ENCODE results near the gene OR51G2.
"Not testable (repeated sequence)": the region's sequence is repeated elsewhere in the genome, so short reads cannot be mapped to it uniquely, and the experiment has no call there.

Gene OR51G2, protein sequence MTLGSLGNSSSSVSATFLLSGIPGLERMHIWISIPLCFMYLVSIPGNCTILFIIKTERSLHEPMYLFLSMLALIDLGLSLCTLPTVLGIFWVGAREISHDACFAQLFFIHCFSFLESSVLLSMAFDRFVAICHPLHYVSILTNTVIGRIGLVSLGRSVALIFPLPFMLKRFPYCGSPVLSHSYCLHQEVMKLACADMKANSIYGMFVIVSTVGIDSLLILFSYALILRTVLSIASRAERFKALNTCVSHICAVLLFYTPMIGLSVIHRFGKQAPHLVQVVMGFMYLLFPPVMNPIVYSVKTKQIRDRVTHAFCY

DNA sequence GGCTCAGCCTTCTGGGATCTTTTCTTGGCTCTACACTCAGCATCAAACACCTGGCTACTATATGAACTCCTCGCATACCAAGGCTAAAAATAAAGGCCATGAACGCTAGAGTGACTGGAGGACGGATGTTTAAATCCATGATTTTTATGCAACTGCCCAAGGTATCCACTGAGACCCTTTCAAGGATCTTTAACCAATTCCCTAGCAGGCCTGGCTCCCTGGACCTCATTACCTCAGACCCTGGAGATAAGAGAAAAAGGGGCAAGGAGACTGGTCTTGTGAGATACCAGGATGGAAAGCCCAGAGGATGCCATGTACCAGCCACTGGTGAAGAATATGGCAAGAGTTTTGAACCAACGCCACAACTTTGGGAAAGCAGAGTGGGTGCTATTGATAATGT, at the start of gene OR51G2:
Gene OR51G2, minus strand, starts transcription at position 101 of the 400 bp plus-strand sequence. CDS start 3,687 bp downstream, outside the sequence.
- no peak for DNase-seq

DNA sequence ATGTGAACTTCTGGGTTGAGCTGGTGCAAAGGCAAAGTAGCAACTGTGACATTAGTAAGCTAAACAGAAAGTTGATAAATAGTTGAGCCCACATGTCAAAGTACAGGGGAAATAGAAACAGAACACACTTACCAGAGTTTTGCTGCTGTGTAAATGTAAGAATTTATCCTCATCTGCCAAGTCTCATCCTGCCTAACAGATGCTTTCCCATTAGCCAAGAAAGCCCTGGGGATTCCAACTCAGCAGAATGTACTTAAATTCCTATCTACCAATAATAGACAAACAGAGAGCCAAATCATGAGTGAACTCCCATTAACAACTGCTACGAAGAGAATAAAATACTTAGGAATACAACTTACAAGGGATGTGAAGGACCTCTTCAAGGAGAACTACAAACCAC, 43.7 kb upstream of the OR51G2 start:
- DNase-seq: no peak

DNA sequence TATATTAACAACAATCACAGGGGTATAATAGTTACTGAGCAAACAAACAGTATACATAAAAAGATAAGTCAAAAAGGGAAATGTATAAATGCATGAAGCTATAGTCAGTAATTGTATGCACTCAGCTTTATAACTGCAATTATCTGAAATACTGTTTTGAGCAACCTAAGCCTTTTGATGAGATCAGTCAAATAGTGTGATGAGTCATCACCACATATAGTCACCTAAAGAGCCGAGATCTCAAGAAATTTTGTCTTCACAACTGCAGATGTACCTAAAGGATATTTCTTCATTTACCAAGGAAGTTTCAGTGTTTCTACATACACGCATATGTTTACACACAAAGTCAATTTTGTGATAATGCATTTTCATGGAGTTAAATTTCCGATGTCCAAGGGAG, 41.7 kb upstream of the OR51G2 start:
- no peak for DNase-seq

DNA sequence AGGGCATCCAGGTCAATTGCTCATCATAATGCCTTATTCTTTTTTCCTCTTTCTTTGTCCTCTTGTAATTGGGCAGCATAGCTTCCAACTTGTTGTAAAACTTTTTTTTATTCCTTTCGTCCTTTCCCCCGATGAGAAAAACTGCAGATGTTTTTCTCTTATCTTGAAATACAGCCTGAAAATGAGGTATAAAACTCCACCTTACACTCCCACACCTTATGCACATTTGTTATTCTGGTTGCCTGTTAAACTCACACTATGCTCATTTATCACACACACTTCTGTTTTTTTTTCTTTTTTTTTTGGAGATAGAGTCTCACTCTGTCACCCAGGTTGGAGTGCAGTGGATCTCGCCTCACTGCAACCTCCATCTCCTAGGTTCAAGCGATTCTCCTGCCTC, 38.2 kb upstream of the OR51G2 start:
- DNase-seq: no peak

DNA sequence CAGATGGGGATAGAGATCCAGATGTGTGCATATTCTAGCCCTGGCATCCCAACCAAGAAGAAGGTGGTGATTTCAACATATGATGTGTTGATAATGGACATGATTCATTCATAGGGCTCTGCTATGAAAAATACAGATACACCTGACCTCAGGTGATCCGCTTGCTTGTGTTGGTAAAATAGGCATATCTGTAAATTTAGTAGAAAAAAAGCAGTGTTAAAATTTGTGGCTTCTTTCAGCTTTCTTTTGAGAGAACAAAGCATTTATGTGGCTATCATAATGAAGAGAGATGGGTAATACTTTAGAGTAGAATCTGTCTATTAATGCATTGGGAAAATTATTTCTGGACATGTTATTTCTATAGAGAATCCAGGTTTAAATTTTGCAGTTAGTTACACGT, 36.5 kb upstream of the OR51G2 start, which contains the start of gene OR51A2:
Gene OR51A2, minus strand, starts transcription at position 101 of the 400 bp plus-strand sequence. Its CDS starts 0 bp downstream, at position 101.
- not testable (repeated sequence) for DNase-seq

DNA sequence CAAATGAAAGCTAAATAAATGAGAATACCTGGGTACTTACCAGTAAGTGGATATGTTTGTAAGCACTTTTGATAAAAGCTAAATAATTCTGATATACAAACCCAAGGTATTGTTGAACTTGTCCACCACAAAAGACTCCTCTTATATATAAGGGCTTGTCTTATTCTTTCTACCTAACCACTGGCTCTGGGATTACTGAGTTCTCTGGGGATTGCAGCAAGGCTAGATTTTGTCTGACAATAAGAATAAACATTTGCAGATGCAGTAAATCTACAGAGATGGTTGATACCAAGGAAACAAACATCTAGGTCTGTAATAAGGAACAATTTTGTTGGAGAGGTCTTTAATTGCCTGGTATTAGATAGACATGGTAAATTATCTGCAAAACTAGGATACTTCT, 28.4 kb upstream of the OR51G2 start, which contains the start of gene OR51A4:
Gene OR51A4, minus strand, starts transcription at position 101 of the 400 bp plus-strand sequence. CDS start 505 bp downstream, outside the sequence.
- DNase-seq: no peak

DNA sequence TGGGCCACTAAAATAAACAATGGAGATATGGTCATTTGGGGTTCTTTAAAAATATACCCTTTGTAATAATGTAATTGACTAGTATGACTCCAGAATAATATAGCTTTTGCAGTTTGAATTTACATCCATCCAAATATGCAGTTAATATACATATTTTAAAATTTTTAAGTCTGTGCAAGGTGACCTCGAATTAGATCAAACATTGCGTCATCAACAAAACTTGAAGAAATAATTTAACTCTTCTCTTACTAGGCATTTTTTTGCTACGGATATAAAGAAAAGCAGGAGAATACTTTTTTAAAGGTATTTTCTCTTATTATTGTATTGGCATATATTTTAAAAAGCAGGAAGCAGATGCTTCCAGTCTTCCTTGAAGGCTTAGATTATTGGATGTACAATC, 17.6 kb upstream of the OR51G2 start:
- no peak for DNase-seq

DNA sequence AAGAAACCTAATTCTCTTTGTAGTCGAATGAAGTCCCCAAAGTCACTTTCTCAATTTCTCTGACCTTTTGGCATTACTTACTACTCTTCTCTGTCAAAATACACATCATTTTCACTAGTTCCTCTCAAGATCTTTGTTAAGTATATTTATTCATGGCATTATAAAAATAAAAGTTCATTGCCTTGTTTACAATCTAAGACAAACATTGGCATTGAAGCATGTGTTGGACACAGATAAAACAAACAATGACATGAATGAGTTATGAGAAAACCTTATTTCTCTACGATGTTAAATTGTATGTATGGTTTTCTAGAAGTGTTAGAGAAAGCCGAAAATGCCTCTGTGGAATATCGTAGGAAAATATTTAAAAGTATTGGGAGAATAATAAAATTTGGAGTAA, 13.6 kb upstream of the OR51G2 start:
- no peak for DNase-seq

DNA sequence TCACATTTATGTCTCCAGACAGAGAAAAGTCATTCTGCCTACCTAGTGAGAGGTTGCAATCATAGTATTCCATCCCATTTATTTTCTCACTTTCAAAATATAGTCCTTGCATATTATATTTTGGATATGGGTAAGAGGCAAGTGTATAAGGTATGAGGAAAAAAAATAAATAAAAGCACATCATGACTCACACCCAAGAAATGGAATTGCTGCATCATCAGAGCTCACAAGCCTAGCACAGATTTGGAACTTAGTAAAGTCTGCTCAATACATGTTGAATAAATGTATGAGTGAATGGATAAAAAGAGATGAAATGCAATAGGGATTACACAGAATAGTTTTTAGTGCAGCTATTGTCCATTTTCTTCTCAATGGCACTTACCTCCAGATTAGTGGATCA, 7.5 kb upstream of the OR51G2 start:
- DNase-seq: no peak

DNA sequence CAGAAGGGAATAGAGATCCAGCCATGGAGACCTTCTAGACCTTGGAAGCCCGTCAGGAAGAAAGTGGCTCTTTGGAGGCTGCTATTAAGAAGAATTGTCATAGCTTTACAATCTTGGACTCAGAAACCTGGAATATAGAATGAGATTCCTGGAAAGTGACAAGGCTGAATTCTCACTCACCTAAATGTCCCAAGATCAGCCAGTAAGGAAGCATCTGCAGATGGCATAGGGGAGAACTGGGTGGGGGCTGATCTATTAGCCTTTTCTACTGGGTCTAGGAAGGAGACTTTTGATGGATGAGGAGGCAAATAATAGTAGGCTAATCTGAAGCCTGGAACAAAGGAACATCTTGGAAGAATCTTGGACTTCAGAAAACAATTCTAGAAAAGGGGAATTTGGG, 5.1 kb upstream of the OR51G2 start, which contains the start of gene OR51G1:
Gene OR51G1, minus strand, starts transcription at position 101 of the 400 bp plus-strand sequence. Its CDS starts 0 bp downstream, at position 101.
- no peak for DNase-seq

DNA sequence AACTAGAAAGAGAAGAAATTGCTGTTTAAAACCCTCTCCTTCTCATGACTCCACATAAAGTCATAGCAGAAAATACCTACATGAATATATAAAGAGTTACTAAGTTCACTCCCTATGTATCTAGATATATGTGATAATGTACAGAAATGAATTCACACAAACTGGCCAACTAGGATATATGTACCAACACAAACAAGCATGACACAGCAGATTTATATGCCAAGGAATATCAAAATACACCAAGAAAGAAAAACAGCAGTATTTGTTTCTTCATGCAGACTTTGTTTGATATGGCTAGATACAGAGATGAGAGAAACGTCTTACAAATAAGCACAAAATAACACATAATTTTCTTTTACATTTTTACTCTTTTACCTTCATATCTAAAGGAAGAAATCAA, 3.2 kb upstream of the OR51G2 start:
- no peak for DNase-seq

DNA sequence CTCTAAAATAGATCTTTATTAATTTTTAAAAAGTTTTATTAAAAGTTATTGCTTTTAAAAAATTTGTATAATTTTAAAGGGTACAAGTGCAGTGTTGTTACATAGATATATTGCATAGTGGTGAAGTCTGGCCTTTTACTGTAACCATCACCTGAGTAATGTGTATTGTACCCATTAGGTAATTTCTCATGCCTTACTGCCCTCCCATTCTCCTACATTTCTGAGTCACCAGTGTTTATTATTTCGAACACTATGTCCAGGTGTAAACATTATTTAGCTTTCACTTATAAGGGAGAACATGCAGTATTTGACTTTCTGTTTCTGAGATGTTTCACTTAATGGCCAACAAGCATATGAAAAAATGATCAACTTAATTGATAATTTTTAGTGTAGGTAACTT, 2.6 kb upstream of the OR51G2 start:
- DNase-seq: no peak

DNA sequence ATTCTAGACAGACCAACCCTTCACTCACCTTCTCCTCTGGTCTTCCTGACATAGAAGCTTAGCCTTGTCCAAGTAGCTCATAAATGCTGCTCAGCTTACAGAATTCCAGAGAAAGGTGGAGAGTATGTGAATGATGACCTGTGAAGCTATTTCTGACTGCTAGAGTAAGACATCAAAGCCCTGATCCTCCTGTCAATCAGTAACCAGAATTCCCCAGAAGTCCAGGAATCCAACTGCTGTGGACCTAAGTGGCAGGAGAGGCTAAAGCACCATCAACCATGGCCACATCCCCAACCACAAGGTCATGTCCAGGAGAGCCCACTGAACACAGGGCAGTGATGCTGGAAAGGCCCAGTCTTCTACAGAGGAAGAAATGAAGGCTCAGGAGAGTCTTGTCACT, 2.6 kb downstream of the OR51G2 start:
- DNase-seq: no peak

DNA sequence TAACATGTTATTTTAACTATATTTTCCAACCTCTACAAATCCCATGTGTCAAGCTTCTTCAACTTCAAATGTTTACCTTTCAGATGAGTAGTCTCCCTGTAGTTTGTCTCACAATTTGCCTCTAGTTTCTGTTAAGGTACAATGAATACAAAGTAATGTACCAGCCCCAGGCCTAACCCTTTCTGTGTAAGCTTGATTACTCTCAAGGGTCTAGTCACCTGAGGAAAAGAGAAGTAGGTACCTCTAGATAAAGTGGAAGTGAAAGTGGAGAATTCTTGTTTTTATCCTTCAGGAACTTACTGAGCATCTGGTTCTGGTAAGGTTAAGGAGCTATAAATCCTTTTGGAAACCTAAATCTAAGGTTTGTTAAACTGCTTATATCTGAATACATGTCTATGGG, 15.7 kb downstream of the OR51G2 start, which contains the start of gene OR51A7:
Gene OR51A7, plus strand, starts transcription at position 300 of the 400 bp plus-strand sequence. CDS start 3,587 bp downstream, outside the sequence.
- peak; percentile 58 for DNase-seq

DNA sequence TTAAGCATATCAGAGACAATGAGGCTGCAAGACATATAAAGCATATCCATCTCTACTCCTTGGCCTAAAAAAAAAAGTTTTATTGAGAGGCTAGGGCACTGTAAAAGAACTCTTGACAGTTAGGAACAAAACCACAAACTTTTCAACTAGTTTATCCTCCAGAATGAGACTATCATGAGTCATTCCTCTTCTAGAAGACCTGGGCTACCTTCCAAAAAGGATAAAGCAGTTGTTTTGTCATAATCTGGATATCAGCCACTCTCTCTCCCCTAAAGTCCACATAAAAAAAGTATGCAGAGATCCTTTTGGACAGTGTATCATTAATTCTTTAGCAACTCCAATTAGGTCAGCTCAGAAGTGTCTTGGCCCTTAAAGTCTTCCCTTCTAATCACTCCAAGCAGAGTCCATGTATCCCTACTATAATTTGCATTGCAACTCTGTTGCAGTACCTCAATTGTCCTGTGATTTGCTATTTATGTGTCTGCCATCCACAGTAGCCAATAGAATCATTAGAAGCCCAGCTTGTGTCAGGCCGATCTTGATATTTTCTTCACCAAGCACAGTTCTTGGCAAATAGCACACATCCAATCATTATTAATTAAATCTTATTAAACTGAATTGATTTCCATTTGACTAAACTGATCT, 27.0 kb downstream of the OR51G2 start:
- DNase-seq: no peak

DNA sequence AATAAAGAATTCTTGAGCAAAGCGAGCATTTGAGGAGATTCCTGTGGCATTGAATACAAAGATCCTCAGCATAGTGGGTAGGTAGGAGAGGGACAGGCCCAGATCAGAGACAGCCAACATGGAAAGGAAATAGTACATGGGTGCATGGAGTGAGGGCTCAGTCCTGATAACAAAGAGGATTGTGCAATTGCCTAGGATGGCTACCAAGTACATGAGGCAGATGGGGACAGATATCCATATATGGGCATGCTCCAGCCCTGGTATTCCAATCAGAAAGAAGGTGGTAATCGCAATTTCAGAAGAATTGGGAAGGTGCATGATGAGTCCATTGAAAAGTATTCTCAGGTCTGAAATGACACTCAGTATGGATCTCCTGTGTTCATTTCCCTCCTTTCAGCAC, 28.9 kb downstream of the OR51G2 start:
- no peak for DNase-seq

DNA sequence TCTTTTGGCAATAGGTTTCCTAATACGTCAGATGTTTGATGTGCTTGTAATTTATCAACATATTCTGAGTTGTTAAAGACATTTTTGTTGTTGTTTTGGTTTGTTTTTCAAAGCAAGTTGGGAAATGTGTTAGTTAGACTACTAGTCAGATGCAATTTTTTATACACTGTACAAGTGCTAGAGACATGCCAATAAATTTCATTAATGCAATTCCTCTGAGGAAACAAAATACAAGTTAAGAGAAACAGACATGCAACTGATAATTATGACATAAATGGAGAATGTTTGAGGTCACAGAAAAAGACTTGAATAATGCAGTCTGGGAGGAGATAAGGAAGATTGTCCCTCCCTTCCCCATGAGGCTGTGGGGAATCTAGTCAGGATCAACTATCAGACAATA, 31.6 kb downstream of the OR51G2 start:
- DNase-seq: no peak

DNA sequence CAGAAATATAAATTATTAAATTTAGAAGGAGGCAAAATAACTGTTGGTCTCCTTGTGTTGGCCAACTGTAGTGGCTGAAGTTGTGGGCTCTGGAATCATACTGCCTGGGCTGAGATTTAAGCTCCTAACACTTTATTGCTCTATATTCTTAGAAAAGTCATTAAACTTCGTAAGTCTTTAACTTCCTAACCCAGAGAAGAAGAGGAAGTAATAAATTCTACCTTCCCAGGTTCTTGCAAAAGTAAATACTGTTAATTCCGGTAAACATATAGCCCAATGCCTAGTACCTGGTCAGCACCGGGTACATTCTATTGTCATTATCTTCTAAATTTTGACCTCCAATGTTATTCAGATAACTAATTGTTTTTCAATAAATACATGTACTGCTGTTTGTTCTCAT, 33.0 kb downstream of the OR51G2 start:
- no peak for DNase-seq

DNA sequence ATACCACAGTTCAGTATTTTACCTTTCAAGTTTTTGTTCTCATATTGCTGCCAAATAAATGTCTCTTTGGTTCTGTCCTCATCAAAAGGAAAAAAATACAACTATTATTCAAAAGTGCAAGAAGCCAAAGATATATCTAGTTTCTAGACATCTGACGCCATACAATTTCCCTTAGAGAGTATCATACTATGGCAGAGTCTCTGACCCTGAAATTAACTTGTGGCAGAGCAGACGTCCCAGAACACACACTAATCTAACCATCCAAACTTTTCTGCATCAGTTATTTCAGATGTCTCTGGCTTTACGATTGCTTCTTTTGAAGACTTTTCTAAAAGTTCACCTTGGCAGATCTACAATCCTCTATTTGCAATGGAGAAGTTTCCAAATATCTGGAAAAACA, 34.8 kb downstream of the OR51G2 start:
- DNase-seq: no peak

DNA sequence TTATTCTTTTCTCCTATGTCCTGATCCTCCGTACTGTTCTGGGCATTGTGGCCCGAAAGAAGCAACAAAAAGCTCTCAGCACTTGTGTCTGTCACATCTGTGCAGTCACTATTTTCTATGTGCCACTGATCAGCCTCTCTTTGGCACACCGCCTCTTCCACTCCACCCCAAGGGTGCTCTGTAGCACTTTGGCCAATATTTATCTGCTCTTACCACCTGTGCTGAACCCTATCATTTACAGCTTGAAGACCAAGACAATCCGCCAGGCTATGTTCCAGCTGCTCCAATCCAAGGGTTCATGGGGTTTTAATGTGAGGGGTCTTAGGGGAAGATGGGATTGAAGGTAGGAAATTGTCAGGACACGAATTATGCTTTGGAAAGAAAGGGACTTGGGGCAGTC, 36.6 kb downstream of the OR51G2 start:
- no peak for DNase-seq

DNA sequence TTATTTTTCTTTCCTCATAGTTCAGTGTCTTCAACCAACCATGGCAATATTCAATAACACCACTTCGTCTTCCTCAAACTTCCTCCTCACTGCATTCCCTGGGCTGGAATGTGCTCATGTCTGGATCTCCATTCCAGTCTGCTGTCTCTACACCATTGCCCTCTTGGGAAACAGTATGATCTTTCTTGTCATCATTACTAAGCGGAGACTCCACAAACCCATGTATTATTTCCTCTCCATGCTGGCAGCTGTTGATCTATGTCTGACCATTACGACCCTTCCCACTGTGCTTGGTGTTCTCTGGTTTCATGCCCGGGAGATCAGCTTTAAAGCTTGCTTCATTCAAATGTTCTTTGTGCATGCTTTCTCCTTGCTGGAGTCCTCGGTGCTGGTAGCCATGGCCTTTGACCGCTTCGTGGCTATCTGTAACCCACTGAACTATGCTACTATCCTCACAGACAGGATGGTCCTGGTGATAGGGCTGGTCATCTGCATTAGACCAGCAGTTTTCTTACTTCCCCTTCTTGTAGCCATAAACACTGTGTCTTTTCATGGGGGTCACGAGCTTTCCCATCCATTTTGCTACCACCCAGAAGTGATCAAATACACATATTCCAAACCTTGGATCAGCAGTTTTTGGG, 37.2 kb downstream of the OR51G2 start, which contains the start of gene OR51T1:
Gene OR51T1, plus strand, starts transcription at position 41 of the 641 bp plus-strand sequence. Its CDS starts 0 bp downstream, at position 41.
- no peak for DNase-seq

DNA sequence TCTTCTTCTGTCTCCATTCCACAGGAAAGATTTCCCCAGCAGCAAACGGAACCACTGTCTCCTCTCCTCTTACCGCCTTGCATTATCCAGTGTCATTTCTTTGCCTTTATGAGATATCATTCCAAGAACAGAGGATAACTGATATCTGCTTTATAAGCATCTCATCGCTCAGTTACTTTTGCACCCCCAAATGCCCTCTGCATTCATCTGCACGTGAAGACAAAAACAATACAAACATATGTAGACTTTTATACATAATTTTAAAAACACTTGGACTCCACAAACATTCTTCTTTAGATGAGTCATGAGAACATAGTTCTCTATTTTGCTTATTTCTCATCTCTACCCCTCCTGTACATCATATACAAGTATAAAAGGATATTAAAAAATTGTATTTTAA, 38.0 kb downstream of the OR51G2 start:
- no peak for DNase-seq

DNA sequence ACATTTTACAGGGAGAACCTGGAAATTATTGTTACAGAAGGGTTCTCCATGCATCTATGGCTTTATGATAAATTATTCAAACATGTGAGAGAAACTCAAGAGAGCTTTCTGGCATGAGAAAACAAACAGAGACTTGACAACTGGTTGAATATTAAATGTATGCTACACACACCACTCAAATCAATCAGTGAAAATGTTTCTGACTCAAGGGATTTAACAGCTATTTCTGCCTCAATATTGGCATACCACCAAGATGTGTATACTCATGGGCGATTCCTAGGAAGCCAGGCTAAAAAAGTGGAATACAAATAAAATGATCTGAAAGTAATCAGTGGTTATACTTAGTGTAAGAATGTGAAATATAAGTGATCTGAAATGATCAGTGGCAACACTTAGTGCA, 53.3 kb downstream of the OR51G2 start:
- peak; percentile 65 for DNase-seq

DNA sequence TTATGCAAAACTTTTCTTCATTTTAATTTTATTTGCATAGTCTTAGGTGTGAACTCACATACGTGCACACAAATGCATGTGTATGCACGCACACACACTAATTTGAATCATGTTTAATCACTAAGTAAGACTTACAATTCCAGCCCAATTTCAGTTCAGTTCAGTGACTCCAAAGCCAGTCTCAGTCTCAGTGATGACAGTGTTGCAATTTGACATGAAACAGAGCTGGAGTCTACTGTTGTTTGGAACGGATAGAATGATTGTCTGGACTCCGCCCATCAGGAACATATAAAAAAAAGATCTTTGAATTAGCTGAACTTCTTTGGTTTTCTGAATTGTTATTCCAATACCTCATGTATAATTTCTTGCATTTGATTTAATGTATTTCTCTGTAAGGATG, 55.3 kb downstream of the OR51G2 start:
- no peak for DNase-seq

Data from DMS79 (cell line).